K562 treated with DMSO at 1 percent for 48 hours (cell line): ENCODE measurements around the gene TENT5C. TPM values are rescaled to one million over a fixed set of nuclear protein-coding genes. Genes with fewer than 3 reads are reported as not detected.

Source experiments
- total RNA-seq: library from RNA; unstranded; fragments of 300-600 nt; gene quantifications from 2 replicates; pipeline ENCODE4 v1.2.3, GENCODE V29; 2022; ENCODE audit warnings: low replicate concordance; ENCODE audit errors: extremely low read depth

Gene TENT5C
- not detected in 2 replicates for total RNA-seq

GRCh38 chr1:117605774-117606648 lies at the start of gene TENT5C:
Gene TENT5C (plus strand): TSS chr1:117606048. CDS start chr1:117622869, 16,821 bp downstream.

Other genes starting within 250 kb of the TENT5C start
- not detected in 2 replicates for gene MAN1A2, start 238.6 kb upstream of the TENT5C start, total RNA-seq